Stimulated activated CD4-positive, alpha-beta T cell treated with anti-CD3 and anti-CD28 coated beads, Interleukin-4, amount 100 ng/mL, for 48 hours (primary cell): ENCODE data around the gene FASLG.
"Not testable (repeated sequence)": the region's sequence is repeated elsewhere in the genome, so short reads cannot be mapped to it uniquely, and the experiment has no call there.

Experiments
- DNase-seq, 2 donors: peaks; one replicate each; pipeline ENCODE4 v3.0.0-alpha.2; 2020; ENCODE audit warnings: low read depth in 2 of 2

Gene FASLG

GRCh38 chr1:172658871-172659453 is at the start of gene FASLG:
FASLG (plus strand) TSS chr1:172659103; CDS start chr1:172659202, 99 bp downstream.
- DNase-seq = peak in 1 of 2 donors; percentile 49

GRCh38 chr1:172609528-172609927 is 49.4 kb upstream of the FASLG start:
- no peak for DNase-seq

GRCh38 chr1:172612478-172612877 is 46.4 kb upstream of the FASLG start:
- no peak for DNase-seq

- DNase-seq = no peak
Observed at GRCh38 chr1:172613294-172613693, 45.6 kb upstream of the FASLG start.

- no peak for DNase-seq
Observed at GRCh38 chr1:172616195-172616594, 42.7 kb upstream of the FASLG start.

GRCh38 chr1:172616636-172617035 is 42.3 kb upstream of the FASLG start:
- no peak for DNase-seq

- not testable (repeated sequence) for DNase-seq
Observed at GRCh38 chr1:172620603-172621002, 38.3 kb upstream of the FASLG start.

GRCh38 chr1:172622541-172622940 is 36.4 kb upstream of the FASLG start:
- no peak for DNase-seq

GRCh38 chr1:172623748-172624147 is 35.2 kb upstream of the FASLG start:
- no peak for DNase-seq

GRCh38 chr1:172626845-172627244 is 32.1 kb upstream of the FASLG start:
- no peak for DNase-seq

GRCh38 chr1:172627702-172628101 is 31.2 kb upstream of the FASLG start:
- DNase-seq = no peak

- no peak for DNase-seq
Observed at GRCh38 chr1:172628401-172628800, 30.5 kb upstream of the FASLG start.

GRCh38 chr1:172629170-172629569 is 29.7 kb upstream of the FASLG start:
- DNase-seq = no peak

- DNase-seq = no peak
Observed at GRCh38 chr1:172629638-172630037, 29.3 kb upstream of the FASLG start.

GRCh38 chr1:172630056-172630818 is 28.7 kb upstream of the FASLG start:
- no peak for DNase-seq

GRCh38 chr1:172630868-172631267 is 28.0 kb upstream of the FASLG start:
- no peak for DNase-seq

- peak; percentile 28 to 35 for DNase-seq
Observed at GRCh38 chr1:172637522-172637921, 21.4 kb upstream of the FASLG start.

- no peak for DNase-seq
Observed at GRCh38 chr1:172638249-172638648, 20.7 kb upstream of the FASLG start.

- peak; percentile 65 to 74 for DNase-seq
Observed at GRCh38 chr1:172638885-172639831, 19.7 kb upstream of the FASLG start.

GRCh38 chr1:172640111-172640510 is 18.8 kb upstream of the FASLG start:
- no peak for DNase-seq

- DNase-seq = no peak
Observed at GRCh38 chr1:172641492-172641891, 17.4 kb upstream of the FASLG start.

GRCh38 chr1:172642970-172643369 is 15.9 kb upstream of the FASLG start:
- DNase-seq = no peak
